GM12878 (cell line): ENCODE measurements around the gene PIK3C2B. TPM values are rescaled to one million over a fixed set of nuclear protein-coding genes. Genes with fewer than 3 reads are reported as not detected.

Source experiments
- ASH2L ChIP-seq: fragments of 300-600, 200-600 bp; sonication (generic); IDR thresholded peaks from 2 replicates; pipeline ENCODE4 v1.6.1; 2017; ENCODE audit warnings: low read depth, mild to moderate bottlenecking, borderline replicate concordance
- BCL3 ChIP-seq: IDR thresholded peaks from 2 replicates; pipeline ENCODE4 v1.6.1; 2011; ENCODE audit warnings: borderline replicate concordance, low read depth, mild to moderate bottlenecking, moderate library complexity, low read length; ENCODE audit not compliant: insufficient read depth, poor library complexity, severe bottlenecking
- E2F4 ChIP-seq: IDR thresholded peaks from 2 replicates; pipeline ENCODE4 v1.6.1; 2012; ENCODE audit warnings: low read depth, low read length, improper control_type of control experiment
- FOS ChIP-seq: IDR thresholded peaks from 3 replicates; pipeline ENCODE4 v1.6.1; 2011; ENCODE audit warnings: borderline replicate concordance; ENCODE audit not compliant: insufficient read length; ENCODE audit errors: extremely low read depth
- GABPA ChIP-seq: IDR thresholded peaks from 2 replicates; pipeline ENCODE4 v1.6.1; 2014; ENCODE audit warnings: antibody characterized with exemption, low read depth, mild to moderate bottlenecking, inconsistent platforms
- MYB ChIP-seq: fragments of 150-350 bp; IDR thresholded peaks from 2 replicates; pipeline ENCODE4 v1.6.1; 2014; ENCODE audit warnings: mild to moderate bottlenecking, low read depth, low read length, borderline replicate concordance
- NBN ChIP-seq: fragments of 450-650 bp; IDR thresholded peaks from 2 replicates; pipeline ENCODE4 v1.6.1; 2016
- PAX5 ChIP-seq: IDR thresholded peaks from 2 replicates; pipeline ENCODE4 v1.6.1; 2011; ENCODE audit warnings: low read depth, low read length, borderline replicate concordance
- POLR2A ChIP-seq: IDR thresholded peaks from 2 replicates; pipeline ENCODE4 v1.6.1; 2011; ENCODE audit warnings: low read depth, mild to moderate bottlenecking, low read length
- RELA ChIP-seq: fragments of 450-650 bp; IDR thresholded peaks from 2 replicates; pipeline ENCODE4 v1.8.0; 2014; ENCODE audit warnings: borderline replicate concordance; ENCODE audit not compliant: partially characterized antibody
- SKIL ChIP-seq: fragments of 450-650 bp; IDR thresholded peaks from 2 replicates; pipeline ENCODE4 v1.6.1; 2017; ENCODE audit warnings: mild to moderate bottlenecking, low read depth, inconsistent platforms; ENCODE audit not compliant: poor library complexity, severe bottlenecking
- SMARCA5 ChIP-seq: fragments of 450-650 bp; IDR thresholded peaks from 2 replicates; pipeline ENCODE4 v1.6.1; 2017; ENCODE audit warnings: mild to moderate bottlenecking
- SRF ChIP-seq, 2 experiments: IDR thresholded peaks; 2 replicates each; pipeline ENCODE4 v1.6.1; 2011; ENCODE audit warnings: low read depth in 2 of 2, low read length in 2 of 2, mild to moderate bottlenecking in 1 of 2, moderate library complexity in 1 of 2
- STAT3 ChIP-seq: IDR thresholded peaks from 2 replicates; pipeline ENCODE4 v1.6.1; 2011; ENCODE audit warnings: low read depth, low read length, improper control_type of control experiment
- SUPT20H ChIP-seq: IDR thresholded peaks from 2 replicates; pipeline ENCODE4 v1.6.1; 2011; ENCODE audit warnings: low read depth, mild to moderate bottlenecking, low read length, moderate library complexity, borderline replicate concordance; ENCODE audit not compliant: control insufficient read depth
- ZBTB4 ChIP-seq: fragments of 450-650 bp; formaldehyde crosslinking; IDR thresholded peaks from 2 replicates; pipeline ENCODE4 v1.4.0; 2022; ENCODE audit warnings: mild to moderate bottlenecking, moderate library complexity
- polyA plus RNA-seq, 11 experiments: library from polyadenylated mRNA; depleted of rRNA in 4 of 11; unstranded in 6 of 11; stranded (reverse) in 5 of 11; fragments of >200 nt; fragmentation: Nextera tagmentation in 4 of 11; fragmentation: Illumina TruSeq in 1 of 11; extraction: Ambion mirVana in 4 of 11; extraction: Trizol in 1 of 11; gene quantifications; 1 replicate in 1 of 11; 2 replicates in 10 of 11; pipeline versions ENCODE4 v1.2.1 to v1.2.3, GENCODE V29; 2011 to 2016; ENCODE audit warnings: inconsistent platforms in 2 of 11, missing spikeins in 2 of 11, low read depth in 1 of 11
- total RNA-seq, 4 experiments: library from RNA; depleted of rRNA in 3 of 4; stranded (reverse); fragments of >200 nt in 3 of 4; fragmentation: Illumina TruSeq in 1 of 4; extraction: Trizol in 1 of 4; gene quantifications; 2 replicates each; pipeline versions ENCODE4 v1.2.1 to v1.2.3, GENCODE V29; 2013 to 2021
- TF ChIP-seq, protein P1 (sequence below): IDR thresholded peaks from 2 replicates; pipeline ENCODE4 v1.6.1; 2012; ENCODE audit warnings: mild to moderate bottlenecking, low read depth, low read length

PIK3C2B gene
- total and polyA plus RNA-seq, 10 of the 15 experiments (the other 5 are each of a cell fraction or from before 2014, with no cell fraction given), result 2.2 to 38.1 (median 11.4) TPM

DNA sequence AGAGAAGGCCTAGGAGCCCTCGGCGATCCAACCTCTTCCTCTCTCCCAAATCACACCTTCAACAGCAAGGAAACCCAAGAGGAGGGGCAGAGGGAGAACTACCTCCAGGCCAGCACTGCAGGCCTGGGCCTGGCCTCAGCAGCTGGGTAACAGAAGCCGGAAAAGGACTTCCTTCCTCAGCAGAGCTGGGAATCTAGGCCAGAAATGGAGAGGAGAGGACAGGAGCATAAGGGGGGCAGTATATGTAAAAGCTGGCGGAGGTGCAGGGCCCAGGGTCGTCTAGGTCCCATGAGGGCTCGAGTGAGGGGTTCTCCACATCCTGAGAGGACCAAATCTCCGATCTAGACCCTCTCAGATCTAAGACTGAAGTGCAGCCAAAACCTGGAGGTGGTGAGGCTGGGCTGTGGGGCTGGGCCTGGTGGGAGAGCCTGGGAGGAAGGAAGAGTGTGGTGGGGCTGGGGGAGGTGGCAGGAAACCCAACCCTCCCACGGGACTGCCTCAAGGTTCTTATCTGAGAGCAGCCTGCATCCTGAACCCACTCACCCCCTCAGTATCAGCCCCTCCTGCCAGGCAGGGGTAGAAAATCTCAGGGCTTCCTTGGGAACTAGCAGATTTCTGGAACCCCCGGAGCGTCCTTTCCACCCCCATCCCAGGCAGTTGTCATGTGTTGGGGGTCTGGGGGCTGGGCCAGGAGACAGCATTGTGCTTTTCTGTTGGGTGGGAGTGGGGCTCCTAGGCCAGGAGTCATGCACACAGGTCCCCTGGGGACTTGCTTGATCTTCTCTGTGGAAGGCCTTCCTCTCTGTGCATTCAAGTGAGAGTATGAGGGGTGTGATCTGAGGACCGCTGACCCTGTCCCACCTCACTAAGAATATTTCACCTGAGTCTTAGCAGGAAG lies 33.0 kb downstream of the PIK3C2B start (continued):
- TF ChIP-seq, protein P1, sequence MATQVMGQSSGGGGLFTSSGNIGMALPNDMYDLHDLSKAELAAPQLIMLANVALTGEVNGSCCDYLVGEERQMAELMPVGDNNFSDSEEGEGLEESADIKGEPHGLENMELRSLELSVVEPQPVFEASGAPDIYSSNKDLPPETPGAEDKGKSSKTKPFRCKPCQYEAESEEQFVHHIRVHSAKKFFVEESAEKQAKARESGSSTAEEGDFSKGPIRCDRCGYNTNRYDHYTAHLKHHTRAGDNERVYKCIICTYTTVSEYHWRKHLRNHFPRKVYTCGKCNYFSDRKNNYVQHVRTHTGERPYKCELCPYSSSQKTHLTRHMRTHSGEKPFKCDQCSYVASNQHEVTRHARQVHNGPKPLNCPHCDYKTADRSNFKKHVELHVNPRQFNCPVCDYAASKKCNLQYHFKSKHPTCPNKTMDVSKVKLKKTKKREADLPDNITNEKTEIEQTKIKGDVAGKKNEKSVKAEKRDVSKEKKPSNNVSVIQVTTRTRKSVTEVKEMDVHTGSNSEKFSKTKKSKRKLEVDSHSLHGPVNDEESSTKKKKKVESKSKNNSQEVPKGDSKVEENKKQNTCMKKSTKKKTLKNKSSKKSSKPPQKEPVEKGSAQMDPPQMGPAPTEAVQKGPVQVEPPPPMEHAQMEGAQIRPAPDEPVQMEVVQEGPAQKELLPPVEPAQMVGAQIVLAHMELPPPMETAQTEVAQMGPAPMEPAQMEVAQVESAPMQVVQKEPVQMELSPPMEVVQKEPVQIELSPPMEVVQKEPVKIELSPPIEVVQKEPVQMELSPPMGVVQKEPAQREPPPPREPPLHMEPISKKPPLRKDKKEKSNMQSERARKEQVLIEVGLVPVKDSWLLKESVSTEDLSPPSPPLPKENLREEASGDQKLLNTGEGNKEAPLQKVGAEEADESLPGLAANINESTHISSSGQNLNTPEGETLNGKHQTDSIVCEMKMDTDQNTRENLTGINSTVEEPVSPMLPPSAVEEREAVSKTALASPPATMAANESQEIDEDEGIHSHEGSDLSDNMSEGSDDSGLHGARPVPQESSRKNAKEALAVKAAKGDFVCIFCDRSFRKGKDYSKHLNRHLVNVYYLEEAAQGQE, result no peak
- TF ChIP-seq ZBTB4 (CRISPR knock-in tag), result no peak; the same call in 1 of the 2 replicates
- no peak for TF ChIP-seq POLR2A
- TF ChIP-seq RELA, result no peak
- no peak for TF ChIP-seq GABPA
- TF ChIP-seq E2F4, result no peak
- TF ChIP-seq ASH2L, result no peak
- TF ChIP-seq MYB, result no peak
- TF ChIP-seq NBN, result 0 out of 2 replicates have a peak, but pooled peaks have one; percentile 29
- no peak for TF ChIP-seq SUPT20H
- 0 out of 4 replicates have a peak, but pooled peaks of 1 of the 2 experiments have one; percentile 41 for TF ChIP-seq SRF (IDR thresholded peaks at IDR 0.05; ENCODE audit: low read depth in 2 of 2, low read length in 2 of 2)
- peak; percentile 67 for TF ChIP-seq BCL3
- TF ChIP-seq PAX5, result peak; percentile 51; the same call in 1 of the 2 replicates
- TF ChIP-seq STAT3, result no peak
- no peak for TF ChIP-seq SKIL
- TF ChIP-seq FOS, result no peak
- TF ChIP-seq SMARCA5, result no peak
